Aorta (tissue), 5 donors: ENCODE measurements around the gene GRM7. TPM values are rescaled to one million over a fixed set of nuclear protein-coding genes. Genes with fewer than 3 reads are reported as not detected.

ENCODE experiments used
- ATAC-seq: fragments of 200-7000 bp; cut with Tn5 transposase; one replicate; pipeline ENCODE4 v1.9.1; 2022; ENCODE audit warnings: moderate library complexity; ENCODE audit not compliant: low FRiP score
- DNase-seq, 2 donors: peaks; one replicate each; pipeline ENCODE4 v3.0.0-alpha.2; 2020
- H3K27ac ChIP-seq, 2 donors: one replicate each; pipeline ENCODE4 v1.5.1; 2013; ENCODE audit warnings: low read length in 2 of 2, mild to moderate bottlenecking in 2 of 2, moderate library complexity in 2 of 2, control low read depth in 1 of 2, inconsistent platforms in 1 of 2, low read depth in 1 of 2
- H3K27me3 ChIP-seq, 2 donors: one replicate each; pipeline ENCODE4 v1.6.1; 2013; ENCODE audit warnings: control low read depth in 1 of 2, low read length in 1 of 2, mild to moderate bottlenecking in 1 of 2, moderate library complexity in 1 of 2; ENCODE audit not compliant: insufficient read depth in 2 of 2, control insufficient read depth in 1 of 2
- H3K36me3 ChIP-seq, 2 donors: one replicate each; pipeline ENCODE4 v1.6.1; 2013; ENCODE audit warnings: control low read depth in 1 of 2, low read length in 1 of 2, mild to moderate bottlenecking in 1 of 2; ENCODE audit not compliant: insufficient read depth in 2 of 2, control insufficient read depth in 1 of 2
- H3K4me1 ChIP-seq, 2 donors: one replicate each; pipeline ENCODE4 v1.6.1; 2013; ENCODE audit warnings: low read length in 2 of 2, control low read depth in 1 of 2, mild to moderate bottlenecking in 1 of 2, moderate library complexity in 1 of 2; ENCODE audit not compliant: insufficient read depth in 2 of 2, control insufficient read depth in 1 of 2
- H3K4me3 ChIP-seq, 2 donors: one replicate each; pipeline ENCODE4 v1.5.1; 2013; ENCODE audit warnings: low read length in 2 of 2, control low read depth in 1 of 2, mild to moderate bottlenecking in 1 of 2
- H3K9me3 ChIP-seq: one replicate; pipeline ENCODE4 v1.6.1; 2013; ENCODE audit warnings: mild to moderate bottlenecking, low read length; ENCODE audit not compliant: control insufficient read depth
- WGBS, 2 donors: extraction: QIAGEN DNeasy Blood & Tissue Kit; methylation state at CpG; one replicate each; pipeline ENCODE4 v1.1.7; 2013; 5-methylcytosine and 5-hydroxymethylcytosine counted together
- intact Hi-C, 2 donors: fragments of 100-400 bp; cut with DNase I; formaldehyde crosslinking; loops; one replicate each; pipeline versions ENCODE4 v1.14.2 to v1.15.0; 2022
- polyA plus RNA-seq, 2 donors: library from polyadenylated mRNA; stranded (reverse); fragments of 200-250 nt; gene quantifications; one replicate each; pipeline ENCODE4 v1.2.3, GENCODE V29; 2013
- total RNA-seq, 2 donors: library from RNA; stranded (reverse); fragmentation: NEBNext Ultra II Directional; extraction: Animal tissue kit (Norgen Biotek cat#: 25700); gene quantifications; one replicate each; pipeline ENCODE4 v1.2.1, GENCODE V29; 2021
- donor health status: healthy with polysubstance abuse.
- donor health status: Bipolar disorder and iron deficiency.
- donor health status: DM: no; HTN: no; CAD: no.
- donor health status: DM: no; HTN: no; CAD: no.
- donor health status: DM: yes; HTN: yes; CAD: no.

GRM7 gene
- total and polyA plus RNA-seq, 4 donors = 0.10 to 2.5 (median 0.50) TPM

- Histone ChIP-seq H3K4me3 (no peak overlapping the region), H3K36me3 (no peaks in the 10 kb centered on the region), H3K4me1 (peaks cover 0 to 1% of the 10 kb centered on the region in 2 donors), H3K27me3 (no peaks in the 10 kb centered on the region), H3K9me3 (no peaks in the 10 kb centered on the region), H3K27ac (no peak overlapping the region)
- DNase-seq = no peak
- intact Hi-C loops = no loop called here
- ATAC-seq = no peak
- 46 to 61% methylated on average over 2 of the region's 2 CpGs for WGBS, 2 donors
Observed at GRCh38 chr3:7207928-7208327, 347.0 kb downstream of the GRM7 start.

- Histone ChIP-seq H3K4me1 (peaks cover 0 to 1% of the 10 kb centered on the region in 2 donors), H3K9me3 (no peaks in the 10 kb centered on the region), H3K4me3 (no peak overlapping the region), H3K27me3 (no peaks in the 10 kb centered on the region), H3K36me3 (no peaks in the 10 kb centered on the region), H3K27ac (no peak overlapping the region)
- intact Hi-C loops = no loop called here
- DNase-seq = no peak
- ATAC-seq = no peak
Observed at GRCh38 chr3:7209098-7209497, 348.2 kb downstream of the GRM7 start.

GRCh38 chr3:7211740-7212139 lies 350.8 kb downstream of the GRM7 start:
- Histone ChIP-seq H3K9me3 (no peaks in the 10 kb centered on the region), H3K27ac (no peak overlapping the region), H3K4me3 (no peak overlapping the region), H3K4me1 (peaks cover 0 to 1% of the 10 kb centered on the region in 2 donors), H3K27me3 (no peaks in the 10 kb centered on the region), H3K36me3 (no peaks in the 10 kb centered on the region)
- WGBS, 2 donors = 57 to 68% methylated on average over 5 of the region's 5 CpGs
- no peak for DNase-seq
- ATAC-seq = no peak
- intact Hi-C loops = no loop called here

- H3K36me3 ChIP-seq = no peaks in the 10 kb centered on the region
- H3K27ac ChIP-seq = no peak overlapping the region
- intact Hi-C loops = no loop called here
- H3K4me1 ChIP-seq = no peaks in the 10 kb centered on the region
- H3K27me3 ChIP-seq = no peaks in the 10 kb centered on the region
- no peak overlapping the region for H3K4me3 ChIP-seq
- H3K9me3 ChIP-seq = no peaks in the 10 kb centered on the region
- DNase-seq (no peak), ATAC-seq (no peak)
- WGBS, 2 donors = 3 to 6% methylated on average over 3 of the region's 3 CpGs
Observed at GRCh38 chr3:7215706-7216105, 354.8 kb downstream of the GRM7 start.

GRCh38 chr3:7226393-7226792 lies 365.5 kb downstream of the GRM7 start:
- intact Hi-C loops = no loop called here
- 96 to 97% methylated on average over 4 of the region's 4 CpGs for WGBS, 2 donors
- Histone ChIP-seq H3K9me3 (no peaks in the 10 kb centered on the region), H3K27me3 (no peaks in the 10 kb centered on the region), H3K4me1 (no peaks in the 10 kb centered on the region), H3K27ac (no peak overlapping the region), H3K4me3 (no peak overlapping the region), H3K36me3 (no peaks in the 10 kb centered on the region)
- no peak for DNase-seq
- ATAC-seq = no peak

- Histone ChIP-seq H3K4me3 (no peak overlapping the region), H3K9me3 (no peaks in the 10 kb centered on the region), H3K36me3 (no peaks in the 10 kb centered on the region), H3K27me3 (no peaks in the 10 kb centered on the region), H3K27ac (no peak overlapping the region), H3K4me1 (no peaks in the 10 kb centered on the region)
- DNase-seq = no peak
- WGBS, 2 donors = 52 to 96% methylated on average over 1 of the region's 1 CpG
- intact Hi-C loops = no loop called here
- no peak for ATAC-seq
Observed at GRCh38 chr3:7238565-7239295, 377.8 kb downstream of the GRM7 start.

GRCh38 chr3:7241584-7242302 lies 380.8 kb downstream of the GRM7 start:
- WGBS, 2 donors = 49 to 52% methylated on average over 4 of the region's 4 CpGs
- no peak for DNase-seq
- no peaks in the 10 kb centered on the region for H3K27me3 ChIP-seq

GRCh38 chr3:7242303-7242635 lies 381.4 kb downstream of the GRM7 start:
- Histone ChIP-seq H3K4me1 (no peaks in the 10 kb centered on the region), H3K4me3 (no peak overlapping the region), H3K36me3 (no peaks in the 10 kb centered on the region), H3K9me3 (no peaks in the 10 kb centered on the region), H3K27ac (no peak overlapping the region), H3K27me3 (no peaks in the 10 kb centered on the region)
- ATAC-seq = no peak
- intact Hi-C loops = no loop called here
- DNase-seq = no peak

More at GRCh38 chr3:7241584-7242302, 380.8 kb downstream of the GRM7 start:
- no peak overlapping the region for H3K27ac ChIP-seq
- no peaks in the 10 kb centered on the region for H3K36me3 ChIP-seq
- intact Hi-C loops = no loop called here
- no peak for ATAC-seq
- no peak overlapping the region for H3K4me3 ChIP-seq
- H3K9me3 ChIP-seq = no peaks in the 10 kb centered on the region
- no peaks in the 10 kb centered on the region for H3K4me1 ChIP-seq

GRCh38 chr3:7249493-7250076 lies 388.7 kb downstream of the GRM7 start:
- intact Hi-C loops = no loop called here
- 84 to 91% methylated on average over 5 of the region's 5 CpGs for WGBS, 2 donors
- Histone ChIP-seq H3K27me3 (no peaks in the 10 kb centered on the region), H3K27ac (no peak overlapping the region), H3K36me3 (no peaks in the 10 kb centered on the region), H3K9me3 (no peaks in the 10 kb centered on the region), H3K4me1 (no peaks in the 10 kb centered on the region), H3K4me3 (no peak overlapping the region)
- ATAC-seq (no peak), DNase-seq (no peak)
